Measurements from ENCODE around the gene MSH2. TPM values are rescaled to one million over a fixed set of nuclear protein-coding genes. Genes with fewer than 3 reads are reported as not detected.

Gene MSH2
- total RNA-seq, 1 donor, result 6.6 TPM

DNA sequence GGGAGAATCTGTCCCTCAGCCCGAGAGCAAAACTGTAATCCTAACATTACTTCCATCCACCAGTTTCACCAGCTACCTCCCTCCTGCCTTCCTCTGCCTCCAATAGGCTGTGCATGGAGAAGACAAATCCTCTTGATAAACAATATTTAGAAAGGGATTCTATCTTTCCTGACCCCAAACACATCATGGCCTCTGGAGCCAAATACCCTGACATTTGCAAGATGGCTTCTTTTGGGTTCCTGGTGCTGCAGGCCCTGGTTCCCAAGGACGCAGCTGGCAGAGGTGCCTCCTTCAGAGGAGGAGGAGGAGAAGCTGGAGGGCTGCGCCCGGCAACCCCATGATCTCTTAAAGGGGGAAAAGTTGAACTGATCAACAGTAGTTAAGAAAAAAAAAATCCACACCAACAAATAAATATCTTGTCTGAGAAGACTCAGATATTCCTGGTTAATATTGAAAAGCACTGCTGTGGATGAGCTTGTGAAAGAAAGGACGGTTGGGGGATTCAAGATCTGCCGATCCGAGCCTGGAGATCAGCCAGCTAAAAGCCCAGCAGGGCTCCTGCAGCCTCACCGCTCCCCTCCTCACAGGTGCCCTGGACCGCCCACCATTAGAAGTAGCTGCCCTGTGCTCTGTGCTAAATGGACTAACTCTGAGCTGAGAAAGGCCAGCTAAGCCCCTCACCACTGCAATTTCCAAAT is 116.8 kb downstream of the MSH2 start:
- no peaks in the 10 kb centered on the region for H3K27me3 ChIP-seq (ENCODE audit: insufficient read depth, low read length)
- H3K9me3 ChIP-seq (ENCODE audit: low read depth, low read length), result no peaks in the 10 kb centered on the region
- H3K4me3 ChIP-seq (ENCODE audit: low read length), result no peak overlapping the region
- H3K4me1 ChIP-seq (ENCODE audit: insufficient read depth, low read length), result peaks cover 16% of the 10 kb centered on the region

GRCh38 chr2:47520302-47520630 is 117.3 kb downstream of the MSH2 start:
- Histone ChIP-seq H3K4me3 (ENCODE audit: low read length) (peak overlapping the region; percentile 36), H3K9me3 (ENCODE audit: low read depth, low read length) (no peaks in the 10 kb centered on the region), H3K27me3 (ENCODE audit: insufficient read depth, low read length) (no peaks in the 10 kb centered on the region), H3K4me1 (ENCODE audit: insufficient read depth, low read length) (peaks cover 16% of the 10 kb centered on the region)

- peak overlapping the region; percentile 36 for H3K4me3 ChIP-seq (ENCODE audit: low read length)
- peaks cover 16% of the 10 kb centered on the region for H3K4me1 ChIP-seq (ENCODE audit: insufficient read depth, low read length)
- H3K27me3 ChIP-seq (ENCODE audit: insufficient read depth, low read length), result no peaks in the 10 kb centered on the region
- no peaks in the 10 kb centered on the region for H3K9me3 ChIP-seq (ENCODE audit: low read depth, low read length)
Observed at GRCh38 chr2:47520825-47521665, 118.1 kb downstream of the MSH2 start.

DNA sequence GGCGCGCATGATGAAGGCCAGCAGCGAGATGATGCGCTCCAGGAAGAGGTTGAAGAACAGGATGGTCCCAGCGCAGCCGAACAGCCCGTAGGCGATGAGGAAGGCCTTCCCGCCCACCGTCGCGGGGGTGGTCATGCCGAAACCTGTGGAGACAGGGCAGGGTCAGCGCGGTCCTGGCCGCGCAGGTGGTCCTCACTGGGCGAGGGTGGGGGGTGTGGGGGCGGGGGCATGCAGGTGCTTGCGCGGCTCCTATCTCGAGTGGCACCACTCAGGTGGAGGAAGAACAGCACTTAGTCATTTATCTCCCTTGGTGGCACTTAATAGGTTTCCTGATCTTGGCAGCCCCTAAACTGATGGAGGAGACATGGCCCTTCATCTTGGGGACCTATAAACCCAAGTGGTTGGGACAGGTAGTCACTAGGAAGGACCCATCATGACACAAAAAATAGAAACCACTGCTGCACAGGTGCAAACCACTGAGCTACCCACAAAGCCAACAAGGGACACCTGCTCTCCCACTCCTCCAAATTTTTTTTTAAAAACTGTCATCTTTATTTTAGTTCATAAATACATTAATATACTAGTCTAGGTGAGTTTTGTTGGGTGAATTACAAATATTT is 118.8 kb downstream of the MSH2 start:
- Histone ChIP-seq H3K4me1 (ENCODE audit: insufficient read depth, low read length) (peaks cover 16% of the 10 kb centered on the region), H3K9me3 (ENCODE audit: low read depth, low read length) (no peaks in the 10 kb centered on the region), H3K4me3 (ENCODE audit: low read length) (peak overlapping the region; percentile 36), H3K27me3 (ENCODE audit: insufficient read depth, low read length) (no peaks in the 10 kb centered on the region)

GRCh38 chr2:47525167-47525566 is 122.2 kb downstream of the MSH2 start:
- peaks cover 13% of the 10 kb centered on the region for H3K4me1 ChIP-seq (ENCODE audit: insufficient read depth, low read length)
- H3K27me3 ChIP-seq (ENCODE audit: insufficient read depth, low read length), result no peaks in the 10 kb centered on the region
- no peaks in the 10 kb centered on the region for H3K9me3 ChIP-seq (ENCODE audit: low read depth, low read length)
- no peak overlapping the region for H3K4me3 ChIP-seq (ENCODE audit: low read length)

DNA sequence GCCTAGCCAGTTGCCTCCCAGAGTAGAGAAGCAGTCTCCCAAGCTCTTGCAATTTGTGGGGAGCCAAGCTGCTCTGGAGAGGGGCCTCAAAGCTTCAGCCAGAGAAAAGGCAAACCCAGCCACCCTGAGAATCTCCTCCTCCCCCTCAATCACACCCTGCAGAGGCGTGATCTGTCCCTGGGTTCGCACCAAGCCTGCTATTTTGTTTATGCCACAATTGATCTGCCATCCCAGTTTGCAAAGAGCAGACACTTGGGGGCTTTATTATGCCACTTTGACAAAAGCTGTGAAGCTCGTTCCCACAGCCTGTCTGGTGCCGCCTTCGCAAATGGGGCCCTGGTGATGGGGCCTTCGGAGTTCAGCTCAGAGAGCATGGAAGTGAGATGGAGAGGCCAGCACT is 125.5 kb downstream of the MSH2 start:
- no peak overlapping the region for H3K4me3 ChIP-seq (ENCODE audit: low read length)
- no peaks in the 10 kb centered on the region for H3K4me1 ChIP-seq (ENCODE audit: insufficient read depth, low read length)
- H3K9me3 ChIP-seq (ENCODE audit: low read depth, low read length), result no peaks in the 10 kb centered on the region
- H3K27me3 ChIP-seq (ENCODE audit: insufficient read depth, low read length), result no peaks in the 10 kb centered on the region

DNA sequence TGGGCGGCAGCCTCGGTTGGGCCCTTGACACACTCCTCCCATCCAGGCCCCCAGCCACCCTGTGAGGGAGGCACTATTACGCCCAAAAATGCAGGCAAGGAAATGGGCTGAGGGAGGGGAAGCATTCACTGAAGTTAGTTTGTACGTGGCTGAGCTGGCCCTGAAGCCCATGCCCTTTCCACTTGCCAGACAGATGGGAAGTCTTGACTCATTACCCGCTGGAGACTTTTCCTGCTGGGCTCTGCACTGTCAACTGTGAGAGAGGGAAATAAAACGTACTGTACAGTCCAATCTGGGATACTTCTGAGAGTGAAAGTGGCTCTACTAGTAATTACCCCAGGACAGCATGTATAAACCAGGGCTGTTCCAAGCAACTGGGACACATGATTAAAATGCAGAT is 125.9 kb downstream of the MSH2 start:
- no peak overlapping the region for H3K4me3 ChIP-seq (ENCODE audit: low read length)
- no peaks in the 10 kb centered on the region for H3K27me3 ChIP-seq (ENCODE audit: insufficient read depth, low read length)
- H3K9me3 ChIP-seq (ENCODE audit: low read depth, low read length), result no peaks in the 10 kb centered on the region
- no peaks in the 10 kb centered on the region for H3K4me1 ChIP-seq (ENCODE audit: insufficient read depth, low read length)

- Histone ChIP-seq H3K4me1 (ENCODE audit: insufficient read depth, low read length) (no peaks in the 10 kb centered on the region), H3K9me3 (ENCODE audit: low read depth, low read length) (no peaks in the 10 kb centered on the region), H3K4me3 (ENCODE audit: low read length) (no peak overlapping the region), H3K27me3 (ENCODE audit: insufficient read depth, low read length) (no peaks in the 10 kb centered on the region)
Observed at GRCh38 chr2:47530105-47530760, 127.3 kb downstream of the MSH2 start.

- Histone ChIP-seq H3K9me3 (ENCODE audit: low read depth, low read length) (no peaks in the 10 kb centered on the region), H3K27me3 (ENCODE audit: insufficient read depth, low read length) (no peaks in the 10 kb centered on the region), H3K4me3 (ENCODE audit: low read length) (no peak overlapping the region), H3K4me1 (ENCODE audit: insufficient read depth, low read length) (no peaks in the 10 kb centered on the region)
Observed at GRCh38 chr2:47531378-47532042, 128.6 kb downstream of the MSH2 start.

Other genes starting within 250 kb of the MSH2 start
- gene STPG4, start 247.8 kb upstream of the MSH2 start, total RNA-seq, result 1.2 TPM
- gene CALM2, start 226.6 kb upstream of the MSH2 start, total RNA-seq, result 287 TPM
- not detected for gene EPCAM, start 33.8 kb upstream of the MSH2 start, total RNA-seq
- gene KCNK12, start 167.8 kb downstream of the MSH2 start, total RNA-seq, result 0.10 TPM

All from mononuclear cell (primary cell).